ENCODE measurements around the gene TSPAN1. TPM values are rescaled to one million over a fixed set of nuclear protein-coding genes. Genes with fewer than 3 reads are reported as not detected.

Gene TSPAN1, protein sequence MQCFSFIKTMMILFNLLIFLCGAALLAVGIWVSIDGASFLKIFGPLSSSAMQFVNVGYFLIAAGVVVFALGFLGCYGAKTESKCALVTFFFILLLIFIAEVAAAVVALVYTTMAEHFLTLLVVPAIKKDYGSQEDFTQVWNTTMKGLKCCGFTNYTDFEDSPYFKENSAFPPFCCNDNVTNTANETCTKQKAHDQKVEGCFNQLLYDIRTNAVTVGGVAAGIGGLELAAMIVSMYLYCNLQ
- total RNA-seq = 1,000 to 10,000 TPM in 2 of 4 donors, 100 to 1,000 TPM in 2; 228 to 1,657 (median 1,038) TPM

DNA sequence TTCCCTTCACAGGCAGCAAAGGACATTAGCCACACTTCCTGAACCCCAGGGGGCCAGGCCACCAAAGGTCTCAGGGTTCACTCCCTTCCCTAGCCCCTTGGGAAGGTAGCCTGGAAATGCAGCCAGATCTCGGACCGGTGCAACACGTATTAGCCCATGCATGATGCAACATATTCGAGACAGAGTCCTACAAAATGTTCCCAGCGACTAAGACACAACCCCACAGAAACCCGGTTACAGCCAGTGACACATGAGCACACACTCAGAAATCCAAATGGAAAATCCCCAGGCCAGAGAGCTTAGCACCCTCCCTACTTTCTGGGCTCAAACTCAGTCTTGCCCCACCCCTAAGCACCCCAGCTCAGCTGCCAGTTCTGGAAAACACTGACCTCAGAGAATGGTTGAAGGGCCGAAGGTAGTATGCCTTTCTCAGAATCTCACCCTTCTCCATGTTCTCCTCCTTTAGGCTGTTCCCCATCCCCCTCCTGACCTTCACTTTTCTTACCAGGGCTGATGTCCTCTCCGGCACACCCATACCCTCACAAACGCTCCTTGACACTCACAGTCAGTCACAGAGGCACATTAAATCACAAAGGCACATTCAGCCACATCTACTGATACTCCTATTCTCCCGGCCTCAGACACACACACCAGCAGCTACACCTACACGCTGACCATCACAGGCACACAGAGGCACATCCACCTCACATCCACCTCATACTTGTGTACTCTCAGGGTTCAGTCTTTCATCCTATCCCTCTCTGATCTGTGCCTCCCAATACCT is at the start of gene TSPAN1:
Gene TSPAN1, plus strand, starts transcription at position 640 of the 784 bp plus-strand sequence. CDS start 6,021 bp downstream, outside the sequence.
- H3K27me3 ChIP-seq = no peaks in the 10 kb centered on the region
- WGBS, 2 donors (ENCODE audit: low coverage in 1 of 2) = 46 to 66% methylated on average over 2 to 11 of the region's 11 CpGs
- no peak for DNase-seq
- intact Hi-C loops (cut with DNase I; ENCODE audit: low total_unique reads) = no loop called here
- in situ Hi-C loops (cut with MboI; ENCODE audit: low pct_ligation_motif_present in 1 of 4, low pct_unique_long_range_greater_than_20kb in 1 of 4, low sequenced_read_pairs in 3 of 4) = loop anchor here in 3 of 4 donors (5.0 kb wide), 1 partner anchor 137 kb away; no protein-coding TSS in a partner anchor
- H3K4me1 ChIP-seq = peaks cover 8 to 32% (median 18%) of the 10 kb centered on the region in 4 donors
- H3K9me3 ChIP-seq = no peaks in the 10 kb centered on the region
- no peaks in the 10 kb centered on the region for H3K36me3 ChIP-seq
- H3K4me3 ChIP-seq = no peak within 1 kb of the TSS
- TF ChIP-seq EP300 (IDR thresholded peaks at IDR 0.05; ENCODE audit: low read depth) = no peak
- peak within 1 kb of the TSS; percentile 1 to 32 (median 27) for H3K27ac ChIP-seq

DNA sequence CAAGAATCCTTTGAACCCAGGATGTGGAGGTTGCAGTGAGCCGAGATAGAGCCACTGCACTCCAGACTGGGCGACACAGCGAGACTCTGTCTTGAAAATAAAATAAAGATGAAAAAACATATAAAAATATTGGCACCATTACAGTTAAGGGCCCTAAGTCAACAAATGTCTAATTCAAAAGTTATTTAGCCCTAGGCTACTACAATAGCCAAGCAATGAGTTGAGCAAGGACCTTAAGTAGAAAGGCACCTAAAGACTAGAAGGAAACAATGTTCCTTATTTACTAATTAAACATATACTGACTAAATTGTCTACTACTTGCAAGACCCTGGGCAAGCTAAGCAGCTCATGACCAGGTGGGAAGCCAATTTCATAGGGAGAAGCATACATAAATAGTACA is 46.5 kb upstream of the TSPAN1 start:
- WGBS, 2 donors (ENCODE audit: low coverage in 1 of 2) = 83 to 90% methylated on average over 3 of the region's 3 CpGs
- H3K27me3 ChIP-seq = peaks cover 27% of the 10 kb centered on the region
- in situ Hi-C loops (cut with MboI; ENCODE audit: low pct_ligation_motif_present in 1 of 4, low pct_unique_long_range_greater_than_20kb in 1 of 4, low sequenced_read_pairs in 3 of 4) = no loop called here
- H3K36me3 ChIP-seq = no peaks in the 10 kb centered on the region
- DNase-seq = no peak
- H3K27ac ChIP-seq = no peak overlapping the region
- H3K9me3 ChIP-seq = no peaks in the 10 kb centered on the region
- intact Hi-C loops (cut with DNase I; ENCODE audit: low total_unique reads) = no loop called here
- no peak for TF ChIP-seq POLR2AphosphoS5 (IDR thresholded peaks at IDR 0.05)
- no peak for TF ChIP-seq EP300 (IDR thresholded peaks at IDR 0.05; ENCODE audit: low read depth)
- no peak for TF ChIP-seq POLR2A (IDR thresholded peaks at IDR 0.05)
- no peak for TF ChIP-seq CTCF (IDR thresholded peaks at IDR 0.05)
- no peak overlapping the region for H3K4me3 ChIP-seq
- peaks cover 0 to 28% (median 9%) of the 10 kb centered on the region in 4 donors for H3K4me1 ChIP-seq

DNA sequence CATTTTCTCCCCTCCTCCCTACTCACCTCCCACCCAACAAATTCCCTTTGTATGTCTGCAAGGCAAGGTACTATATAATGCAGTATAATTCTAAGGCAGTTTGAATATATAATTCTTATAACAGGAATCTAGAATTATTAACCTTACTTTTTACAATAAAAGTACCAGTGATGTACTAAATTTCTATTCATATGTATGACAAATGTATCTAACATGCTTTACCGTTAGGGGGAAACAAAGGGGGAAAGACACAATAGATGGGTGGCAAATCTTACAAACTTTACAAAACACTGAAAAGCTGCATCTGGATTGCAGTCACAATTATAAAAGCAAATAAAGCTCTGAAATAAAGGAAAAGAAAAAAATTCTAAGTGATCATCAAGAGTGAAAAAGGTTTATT is 44.8 kb upstream of the TSPAN1 start:
- TF ChIP-seq POLR2AphosphoS5 (IDR thresholded peaks at IDR 0.05) (no peak), CTCF (IDR thresholded peaks at IDR 0.05) (no peak), POLR2A (IDR thresholded peaks at IDR 0.05) (no peak), EP300 (IDR thresholded peaks at IDR 0.05; ENCODE audit: low read depth) (no peak)
- no peak overlapping the region for H3K27ac ChIP-seq
- H3K36me3 ChIP-seq = no peaks in the 10 kb centered on the region
- 56 to 67% methylated on average over 1 of the region's 1 CpG for WGBS, 2 donors (ENCODE audit: low coverage in 1 of 2)
- DNase-seq = no peak
- peaks cover 27% of the 10 kb centered on the region for H3K27me3 ChIP-seq
- in situ Hi-C loops (cut with MboI; ENCODE audit: low pct_ligation_motif_present in 1 of 4, low pct_unique_long_range_greater_than_20kb in 1 of 4, low sequenced_read_pairs in 3 of 4) = no loop called here
- H3K4me3 ChIP-seq = peak overlapping the region in 1 of 4 donors; percentile 82
- peaks cover 6 to 37% (median 18%) of the 10 kb centered on the region in 4 donors for H3K4me1 ChIP-seq
- intact Hi-C loops (cut with DNase I; ENCODE audit: low total_unique reads) = no loop called here
- H3K9me3 ChIP-seq = no peaks in the 10 kb centered on the region

DNA sequence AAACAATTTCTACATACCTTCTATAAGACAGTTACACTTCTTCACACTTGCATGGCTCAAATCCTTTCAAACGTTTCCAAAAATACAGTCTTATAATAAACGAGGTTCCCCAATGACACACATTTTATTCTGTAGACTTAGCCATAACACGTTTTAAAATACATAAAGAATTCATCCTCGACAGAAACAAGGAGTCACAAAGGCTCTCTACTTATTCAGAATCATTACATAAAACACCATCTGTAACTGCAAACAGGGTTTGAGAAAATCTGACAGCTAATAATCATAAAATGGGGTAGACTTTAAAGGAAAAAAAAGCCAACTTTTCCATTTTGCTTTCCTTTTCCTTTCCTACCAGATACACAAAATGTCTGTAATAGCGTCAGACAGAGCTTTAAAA is 44.3 kb upstream of the TSPAN1 start:
- intact Hi-C loops (cut with DNase I; ENCODE audit: low total_unique reads) (no loop called here), in situ Hi-C loops (cut with MboI; ENCODE audit: low pct_ligation_motif_present in 1 of 4, low pct_unique_long_range_greater_than_20kb in 1 of 4, low sequenced_read_pairs in 3 of 4) (no loop called here)
- 11 to 18% methylated on average over 5 of the region's 5 CpGs for WGBS, 2 donors (ENCODE audit: low coverage in 1 of 2)
- H3K4me1 ChIP-seq = peaks cover 6 to 42% (median 20%) of the 10 kb centered on the region in 4 donors
- peak overlapping the region in 3 of 4 donors; percentile 88 to 91 (median 89) for H3K27ac ChIP-seq
- DNase-seq = no peak
- no peaks in the 10 kb centered on the region for H3K36me3 ChIP-seq
- TF ChIP-seq CTCF (IDR thresholded peaks at IDR 0.05) (no peak), POLR2AphosphoS5 (IDR thresholded peaks at IDR 0.05) (no peak), EP300 (IDR thresholded peaks at IDR 0.05; ENCODE audit: low read depth) (no peak), POLR2A (IDR thresholded peaks at IDR 0.05) (no peak)
- H3K27me3 ChIP-seq = peaks cover 27% of the 10 kb centered on the region
- H3K4me3 ChIP-seq = peak overlapping the region in 3 of 4 donors; percentile 45 to 82 (median 53)
- no peaks in the 10 kb centered on the region for H3K9me3 ChIP-seq
